A673 (cell line): ENCODE results near the gene ZNF552. TPM values are rescaled to one million over a fixed set of nuclear protein-coding genes. Genes with fewer than 3 reads are reported as not detected.
"Not testable (repeated sequence)": the region's sequence is repeated elsewhere in the genome, so short reads cannot be mapped to it uniquely, and the experiment has no call there.

Experiments used
- BruUV-seq: library from RNA; stranded (reverse); fragments of 400-500 nt; replicated peaks from 2 replicates; lab custom pipeline; 2021; lab: Mats Ljungman, UMichigan
- CTCF ChIA-PET: fragments of 300-600 bp; sonication (Branson Sonifier 250); formaldehyde crosslinking; loops from one replicate; lab custom pipeline; 2022; ENCODE audit warnings: antibody characterized with exemption; lab: Charles Lee
- POLR2A ChIA-PET: fragments of 300-600 bp; sonication (Branson Sonifier 250); formaldehyde crosslinking; loops from one replicate; lab custom pipeline; 2022; ENCODE audit warnings: antibody characterized with exemption; ENCODE audit not compliant: low non-redundant PET; lab: Charles Lee
- DNase-seq: peaks from one replicate; pipeline ENCODE4 v3.0.0-alpha.2; 2015; ENCODE audit warnings: low spot score
- H3K27ac ChIP-seq: fragments of 200-600 bp; sonication (generic); 2 replicates; pipeline ENCODE4 v1.5.1; 2016; ENCODE audit warnings: mixed run types, low read depth, mild to moderate bottlenecking, mixed read lengths, antibody characterized with exemption, low read length; ENCODE audit not compliant: poor library complexity, severe bottlenecking
- H3K27me3 ChIP-seq: fragments of 200-600 bp; sonication (generic); replicated peaks from 2 replicates; pipeline ENCODE4 v1.6.1; 2017; ENCODE audit warnings: mixed run types, low read depth, mild to moderate bottlenecking, mixed read lengths, antibody characterized with exemption, low read length; ENCODE audit not compliant: insufficient read depth, poor library complexity
- H3K36me3 ChIP-seq: fragments of 200-600 bp; sonication (generic); 2 replicates; pipeline ENCODE4 v1.6.1; 2016; ENCODE audit warnings: mixed run types, mild to moderate bottlenecking, mixed read lengths, antibody characterized with exemption, low read length; ENCODE audit not compliant: insufficient read depth, poor library complexity, severe bottlenecking
- H3K4me1 ChIP-seq: fragments of 200-600 bp; sonication (generic); 2 replicates; pipeline ENCODE4 v1.6.1; 2017; ENCODE audit warnings: mixed run types, mild to moderate bottlenecking, mixed read lengths, antibody characterized with exemption, low read length; ENCODE audit not compliant: insufficient read depth, poor library complexity, severe bottlenecking
- H3K4me3 ChIP-seq: fragments of 200-600 bp; sonication (generic); 2 replicates; pipeline ENCODE4 v1.5.1; 2016; ENCODE audit warnings: low read depth, mixed run types, mild to moderate bottlenecking, mixed read lengths, low read length; ENCODE audit not compliant: poor library complexity, severe bottlenecking
- H3K9me3 ChIP-seq: fragments of 200-600 bp; sonication (generic); 2 replicates; pipeline ENCODE4 v1.6.1; 2016; ENCODE audit warnings: mixed run types, low read depth, mild to moderate bottlenecking, mixed read lengths, antibody characterized with exemption, low read length; ENCODE audit not compliant: poor library complexity, severe bottlenecking
- EZH2 ChIP-seq: fragments of 200-600 bp; sonication (generic); IDR thresholded peaks from 2 replicates; pipeline ENCODE4 v1.6.1; 2017; ENCODE audit warnings: borderline replicate concordance, low read depth, mild to moderate bottlenecking, mixed read lengths, antibody characterized with exemption, low read length; ENCODE audit not compliant: poor library complexity, severe bottlenecking
- intact Hi-C: fragments of 100-400 bp; cut with micrococcal nuclease; formaldehyde crosslinking; loops from one replicate; pipeline ENCODE4 v1.10.0; 2022; ENCODE audit not compliant: unreplicated experiment
- total RNA-seq: library from RNA; stranded (reverse); gene quantifications from 2 replicates; pipeline ENCODE4 v1.2.3, GENCODE V29; 2021
- TF ChIP-seq, protein P1 (sequence below): fragments of 300-800, 200-600 bp; sonication (generic); conservative IDR thresholded peaks from 2 replicates; pipeline ENCODE4 v1.5.1; 2017; ENCODE audit warnings: low read depth, mild to moderate bottlenecking, antibody characterized with exemption, low read length, moderate library complexity, mixed read lengths

The ZNF552 gene
- total RNA-seq, 1 experiment from 2014 or later: 10.6 TPM

DNA sequence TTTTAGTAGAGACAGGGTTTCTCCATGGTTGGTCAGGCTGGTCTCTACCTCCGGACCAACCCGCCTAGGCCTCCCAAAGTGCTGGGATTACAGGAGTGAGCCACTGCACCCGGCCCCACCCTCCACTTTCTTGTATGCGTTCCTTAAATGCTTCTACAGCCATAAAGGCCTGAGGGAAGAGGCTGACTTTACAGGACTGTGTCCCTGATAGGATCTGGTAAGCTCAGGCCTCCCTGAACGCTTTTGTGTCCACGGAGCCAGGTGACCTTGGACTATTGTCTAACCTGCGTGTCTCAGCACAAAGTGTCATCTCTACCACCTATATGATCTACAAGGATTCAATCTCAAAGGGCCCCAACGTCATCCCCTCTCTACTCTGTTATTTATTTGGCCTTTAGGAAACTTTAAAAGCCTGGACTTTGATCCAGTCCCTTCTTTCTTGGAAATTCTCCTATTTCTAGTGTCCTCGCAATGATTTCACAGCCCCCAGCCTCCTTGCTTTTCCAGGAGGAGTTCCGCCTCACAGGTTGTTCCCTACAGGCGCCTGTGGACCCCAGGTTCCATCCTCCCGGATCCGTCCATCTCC, 701 bp downstream of the ZNF552 start:
- H3K4me3 ChIP-seq: peak overlapping the region; percentile 95
- no peaks in the 10 kb centered on the region for H3K4me1 ChIP-seq
- no peak for DNase-seq
- H3K9me3 ChIP-seq: no peaks in the 10 kb centered on the region
- H3K27me3 ChIP-seq: no peaks in the 10 kb centered on the region
- ChIA-PET CTCF (no interaction called here), POLR2A (interaction anchor here (0.6 kb wide), 2 partner anchors 105 to 286 kb away, joined by 9 to 10 read pairs; no protein-coding TSS in a partner anchor)
- peak overlapping the region; percentile 75 for H3K27ac ChIP-seq
- peaks cover 4% of the 10 kb centered on the region for H3K36me3 ChIP-seq
- intact Hi-C loops: no loop called here
- no peak for TF ChIP-seq EZH2
- TF ChIP-seq, protein P1, sequence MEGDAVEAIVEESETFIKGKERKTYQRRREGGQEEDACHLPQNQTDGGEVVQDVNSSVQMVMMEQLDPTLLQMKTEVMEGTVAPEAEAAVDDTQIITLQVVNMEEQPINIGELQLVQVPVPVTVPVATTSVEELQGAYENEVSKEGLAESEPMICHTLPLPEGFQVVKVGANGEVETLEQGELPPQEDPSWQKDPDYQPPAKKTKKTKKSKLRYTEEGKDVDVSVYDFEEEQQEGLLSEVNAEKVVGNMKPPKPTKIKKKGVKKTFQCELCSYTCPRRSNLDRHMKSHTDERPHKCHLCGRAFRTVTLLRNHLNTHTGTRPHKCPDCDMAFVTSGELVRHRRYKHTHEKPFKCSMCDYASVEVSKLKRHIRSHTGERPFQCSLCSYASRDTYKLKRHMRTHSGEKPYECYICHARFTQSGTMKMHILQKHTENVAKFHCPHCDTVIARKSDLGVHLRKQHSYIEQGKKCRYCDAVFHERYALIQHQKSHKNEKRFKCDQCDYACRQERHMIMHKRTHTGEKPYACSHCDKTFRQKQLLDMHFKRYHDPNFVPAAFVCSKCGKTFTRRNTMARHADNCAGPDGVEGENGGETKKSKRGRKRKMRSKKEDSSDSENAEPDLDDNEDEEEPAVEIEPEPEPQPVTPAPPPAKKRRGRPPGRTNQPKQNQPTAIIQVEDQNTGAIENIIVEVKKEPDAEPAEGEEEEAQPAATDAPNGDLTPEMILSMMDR: no peak
- TSS peak; percentile 47 for BruUV-seq

- H3K4me3 ChIP-seq: peak overlapping the region; percentile 95
- H3K4me1 ChIP-seq, H3K9me3 ChIP-seq, intact Hi-C loops, H3K27me3 ChIP-seq, H3K36me3 ChIP-seq, H3K27ac ChIP-seq, DNase-seq, BruUV-seq, CTCF ChIA-PET: not testable (repeated sequence)
- POLR2A ChIA-PET: interaction anchor here (0.6 kb wide), 1 partner anchor 336 kb away, joined by 3 read pairs; the partner anchor contains the start of gene ZNF772
These were observed 1.5 kb downstream of the ZNF552 start for GRCh38 chr19:57812975-57813820.

- BruUV-seq: no TSS peak
- no peaks in the 10 kb centered on the region for H3K9me3 ChIP-seq
- no peak for TF ChIP-seq EZH2
- TF ChIP-seq, protein P1: no peak
- no peak overlapping the region for H3K27ac ChIP-seq
- DNase-seq: no peak
- POLR2A ChIA-PET: no interaction called here
- H3K27me3 ChIP-seq: no peaks in the 10 kb centered on the region
- peaks cover 14% of the 10 kb centered on the region for H3K36me3 ChIP-seq
- CTCF ChIA-PET: no interaction called here
- no peak overlapping the region for H3K4me3 ChIP-seq
- intact Hi-C loops: no loop called here
- no peaks in the 10 kb centered on the region for H3K4me1 ChIP-seq
These were observed 2.5 kb downstream of the ZNF552 start for GRCh38 chr19:57812226-57812625.

- intact Hi-C loops, BruUV-seq, H3K27ac ChIP-seq, H3K27me3 ChIP-seq, H3K4me3 ChIP-seq, DNase-seq, CTCF ChIA-PET, H3K9me3 ChIP-seq, H3K4me1 ChIP-seq, POLR2A ChIA-PET: not testable (repeated sequence)
- peaks cover 14% of the 10 kb centered on the region for H3K36me3 ChIP-seq
These were observed 4.1 kb downstream of the ZNF552 start for GRCh38 chr19:57810410-57811295.
